ENCODE data around the gene OR13C2.
"Not testable (repeated sequence)": the region's sequence is repeated elsewhere in the genome, so short reads cannot be mapped to it uniquely, and the experiment has no call there.

The OR13C2 gene

GRCh38 chr9:104605527-104605926 is at the start of gene OR13C2:
OR13C2 (minus strand) TSS chr9:104605627; CDS start chr9:104605627, 0 bp downstream.
- DNase-seq (ENCODE audit: low spot score), result not testable (repeated sequence)

GRCh38 chr9:104635456-104635855 is 30.0 kb upstream of the OR13C2 start:
- no peak for DNase-seq (ENCODE audit: low spot score)

GRCh38 chr9:104633976-104634520 is 28.6 kb upstream of the OR13C2 start:
- no peak for DNase-seq (ENCODE audit: low spot score)

DNA sequence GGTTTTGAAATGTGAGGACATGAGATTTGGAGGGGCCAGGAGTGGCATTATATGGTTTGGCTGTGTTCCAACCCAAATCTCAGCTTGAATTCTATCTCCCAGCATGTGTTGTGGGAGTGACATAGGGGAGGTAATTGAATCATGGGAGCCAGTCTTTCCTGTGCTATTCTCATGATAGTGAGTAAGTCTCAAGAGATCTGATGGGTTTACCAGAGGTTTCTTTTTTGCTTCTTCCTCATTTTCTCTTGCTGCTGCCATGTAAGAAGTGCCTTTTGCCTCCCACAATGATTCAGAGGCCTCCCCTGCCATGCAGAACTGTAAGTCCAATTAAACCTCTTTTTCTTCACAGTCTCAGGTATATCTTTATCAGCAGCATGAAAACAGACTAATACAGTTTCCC is 20.5 kb upstream of the OR13C2 start:
- DNase-seq (ENCODE audit: low spot score), result not testable (repeated sequence)

- no peak for DNase-seq (ENCODE audit: low spot score)
These were observed 12.7 kb upstream of the OR13C2 start, which contains the start of gene OR13C9 for GRCh38 chr9:104618104-104618503. OR13C9 (minus strand) TSS chr9:104618204; CDS start chr9:104618204, 0 bp downstream.

- DNase-seq (ENCODE audit: low spot score), result no peak
These were observed 12.0 kb upstream of the OR13C2 start for GRCh38 chr9:104617418-104617817.

- DNase-seq (ENCODE audit: low spot score), result no peak
These were observed 5.8 kb upstream of the OR13C2 start for GRCh38 chr9:104611213-104611612.

- no peak for DNase-seq (ENCODE audit: low spot score)
These were observed 2.9 kb upstream of the OR13C2 start for GRCh38 chr9:104608336-104608735.

GRCh38 chr9:104606152-104606551 is 725 bp upstream of the OR13C2 start:
- no peak for DNase-seq (ENCODE audit: low spot score)

- no peak for DNase-seq (ENCODE audit: low spot score)
These were observed 626 bp downstream of the OR13C2 start for GRCh38 chr9:104604801-104605200.

GRCh38 chr9:104599313-104599712 is 6.1 kb downstream of the OR13C2 start, which contains the start of gene OR13C5:
OR13C5 (minus strand) TSS chr9:104599413; CDS start chr9:104599413, 0 bp downstream.
- not testable (repeated sequence) for DNase-seq (ENCODE audit: low spot score)

- not testable (repeated sequence) for DNase-seq (ENCODE audit: low spot score)
These were observed 6.7 kb downstream of the OR13C2 start for GRCh38 chr9:104598749-104599148.

GRCh38 chr9:104589626-104590025 is 15.8 kb downstream of the OR13C2 start:
- no peak for DNase-seq (ENCODE audit: low spot score)

DNA sequence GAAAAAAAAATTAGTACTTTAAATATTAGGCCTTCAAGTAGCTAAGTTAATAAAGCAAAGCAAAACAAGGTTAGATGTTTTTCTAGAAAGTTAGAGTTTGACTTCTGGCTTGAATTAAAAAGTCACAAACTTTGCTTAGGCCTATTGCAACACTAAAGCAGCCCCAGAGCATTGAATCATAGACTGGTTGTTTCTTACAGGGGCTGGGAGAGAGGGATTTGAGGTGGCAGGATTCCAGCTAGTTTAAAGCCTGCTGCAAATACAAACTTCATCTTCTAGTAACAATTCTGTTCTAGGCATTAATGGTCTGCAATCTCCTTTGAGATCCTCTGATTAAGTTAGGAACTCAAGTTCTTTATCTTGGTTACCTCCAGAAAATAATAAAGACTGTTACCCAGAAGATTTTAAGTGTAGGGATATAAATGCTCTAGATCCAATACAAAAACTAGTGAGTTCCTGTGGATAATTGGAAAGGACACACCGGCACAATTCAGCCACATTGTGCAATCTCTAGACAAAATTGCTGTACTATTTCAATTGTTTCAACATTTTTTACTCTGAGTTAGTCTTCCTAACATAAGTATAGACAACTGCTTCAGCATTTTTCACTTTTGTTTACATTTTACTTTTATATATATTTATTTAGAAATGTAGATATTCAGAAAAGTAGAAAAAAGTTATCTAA is 18.8 kb downstream of the OR13C2 start:
- DNase-seq (ENCODE audit: low spot score), result no peak

DNA sequence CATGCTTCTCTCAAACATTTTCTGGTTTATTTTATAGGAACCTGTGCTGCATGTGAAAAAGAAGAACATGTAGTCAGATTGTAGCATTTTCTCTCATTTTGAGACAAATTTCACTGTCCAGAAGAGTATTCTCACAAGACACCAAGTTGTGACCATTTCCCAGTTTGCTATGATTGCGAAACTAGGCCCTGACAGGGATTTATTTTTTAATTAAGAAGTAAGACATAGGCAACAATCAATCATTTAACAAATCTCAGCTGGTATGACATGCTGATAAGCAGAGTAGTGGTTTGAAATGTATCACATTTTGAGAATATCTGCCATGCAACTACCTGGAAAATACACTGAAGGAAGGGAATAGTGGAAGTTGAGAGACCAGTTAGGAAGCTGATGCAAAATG is 24.9 kb downstream of the OR13C2 start:
- DNase-seq (ENCODE audit: low spot score), result no peak

GRCh38 chr9:104577263-104577662 is 28.2 kb downstream of the OR13C2 start:
- no peak for DNase-seq (ENCODE audit: low spot score)

DNA sequence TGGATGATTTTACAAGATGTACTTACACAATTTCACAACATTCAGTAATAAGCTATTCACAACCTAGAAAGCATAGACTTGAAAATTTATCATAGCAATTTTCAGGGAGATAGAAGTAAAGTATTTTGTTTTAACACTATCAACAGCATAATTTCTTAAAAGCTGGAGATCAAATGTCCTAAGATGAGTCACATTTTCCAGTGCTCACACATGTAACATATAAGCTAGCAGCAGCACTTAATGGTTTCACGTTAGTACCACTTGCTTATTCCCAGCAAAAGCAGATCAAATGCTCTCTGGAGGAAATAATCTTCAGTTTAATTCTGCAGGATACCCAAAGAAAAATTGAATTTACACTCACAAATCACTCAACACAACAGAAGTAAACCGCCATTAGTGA is 30.0 kb downstream of the OR13C2 start:
- no peak for DNase-seq (ENCODE audit: low spot score)

DNA sequence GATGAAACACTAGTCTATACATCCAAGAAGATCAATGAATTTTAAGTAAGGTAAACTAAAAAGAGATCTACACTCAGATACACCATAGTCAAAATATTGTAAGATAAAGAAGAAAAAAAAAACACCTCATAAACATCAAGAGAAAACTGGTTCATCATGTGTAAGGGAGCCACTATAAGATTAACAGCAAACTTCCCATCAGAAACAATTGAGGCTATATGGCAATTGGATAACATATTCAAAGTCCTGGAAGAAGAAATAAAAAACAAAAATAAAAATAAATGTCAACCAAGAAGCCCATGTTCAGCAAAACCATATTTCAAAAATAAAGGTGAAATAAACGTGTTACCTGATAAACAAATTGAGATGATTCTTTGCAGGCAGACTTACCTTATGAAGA is 32.8 kb downstream of the OR13C2 start:
- DNase-seq (ENCODE audit: low spot score), result no peak

DNA sequence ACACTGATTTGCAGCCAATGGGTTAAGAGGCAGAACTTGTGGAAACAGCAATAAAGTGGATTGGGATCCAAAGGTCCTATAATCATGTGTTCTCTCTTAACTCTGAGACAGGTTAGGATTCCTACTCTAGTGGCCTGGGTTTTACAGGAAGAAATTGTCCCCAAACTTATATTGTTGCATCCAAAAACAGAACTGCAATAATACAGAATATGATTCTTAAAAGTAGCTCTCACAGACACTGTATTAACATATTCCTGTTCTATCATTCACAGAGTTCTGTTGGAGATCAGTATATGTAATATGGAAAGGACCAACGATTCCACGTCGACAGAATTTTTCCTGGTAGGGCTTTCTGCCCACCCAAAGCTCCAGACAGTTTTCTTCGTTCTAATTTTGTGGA is 36.6 kb downstream of the OR13C2 start, which contains the start of gene OR13C8:
Gene OR13C8 (plus strand): TSS at position 301 of the 400 bp plus-strand sequence. CDS start 0 bp downstream, at position 301.
- DNase-seq (ENCODE audit: low spot score), result no peak

GRCh38 chr9:104564358-104564757 is 41.1 kb downstream of the OR13C2 start:
- DNase-seq (ENCODE audit: low spot score), result no peak

DNA sequence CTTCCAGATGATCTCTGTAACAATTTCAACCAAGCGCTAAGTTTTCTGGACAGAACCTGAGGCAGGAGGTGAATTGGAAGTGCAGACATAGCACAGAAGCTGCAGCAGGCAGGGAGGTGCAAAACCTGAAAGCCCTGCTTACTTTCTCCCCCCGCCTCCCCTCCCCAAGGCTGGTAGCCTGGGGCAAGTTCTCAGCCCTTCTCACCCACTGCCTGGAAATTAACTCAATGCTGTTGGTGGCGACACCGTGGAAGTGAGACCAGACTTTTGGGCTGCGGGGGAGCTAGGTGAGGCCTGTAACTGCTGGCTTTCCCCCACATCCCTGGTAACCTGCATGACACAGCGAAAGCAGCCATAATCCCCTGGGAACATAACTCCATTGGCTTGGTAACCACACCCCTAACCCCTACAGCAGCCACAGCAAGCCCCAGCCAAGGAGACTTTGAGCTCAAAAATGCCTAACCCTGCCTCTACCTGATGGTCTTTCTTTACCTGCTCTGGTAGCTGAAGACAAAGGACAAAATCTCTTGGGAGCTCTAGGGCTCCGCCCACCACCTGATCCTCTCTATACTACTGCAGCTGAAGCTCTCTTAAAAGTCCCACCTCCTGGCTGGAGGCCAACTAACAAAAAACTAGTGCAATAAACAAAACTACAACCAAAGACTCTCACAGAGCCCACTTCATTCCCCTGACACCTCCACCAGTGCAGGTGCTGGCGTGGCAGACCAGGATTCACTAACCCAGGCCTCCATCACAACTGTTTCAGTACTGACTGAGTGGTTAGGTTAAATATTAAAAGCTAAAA is 48.4 kb downstream of the OR13C2 start:
- DNase-seq (ENCODE audit: low spot score), result no peak

DNA sequence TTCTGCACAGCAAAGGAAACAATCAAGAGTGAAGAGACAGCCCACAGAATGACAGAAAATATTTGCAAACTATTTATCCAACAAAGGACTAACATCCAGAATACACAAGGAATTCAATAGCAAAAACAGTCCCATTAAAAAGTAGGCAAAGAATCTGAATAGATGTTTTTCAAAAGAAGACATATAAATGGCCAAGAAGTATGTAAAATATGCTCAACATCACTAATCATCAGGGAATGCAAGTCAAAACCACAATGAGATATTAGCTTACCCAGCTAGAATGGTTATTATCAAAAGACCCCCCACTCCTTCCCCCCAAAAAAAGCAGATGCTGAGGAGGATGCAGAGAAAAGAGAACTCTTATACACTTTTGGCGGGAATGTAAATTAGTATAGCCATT is 49.9 kb downstream of the OR13C2 start:
- DNase-seq (ENCODE audit: low spot score), result no peak
